HUES6 (cell line): ENCODE data around the gene ERGIC1.
A peak's percentile ranks its signal among the peaks of the same experiment; 100 is the strongest.

Experiments used
- H3K27ac ChIP-seq: 2 replicates; pipeline ENCODE4 v1.7.0; 2013; ENCODE audit warnings: low read depth, mild to moderate bottlenecking, low read length, inconsistent platforms
- H3K27me3 ChIP-seq: 2 replicates; pipeline ENCODE4 v1.6.1; 2013; ENCODE audit warnings: low read length; ENCODE audit not compliant: control insufficient read depth, insufficient read depth
- H3K36me3 ChIP-seq: 2 replicates; pipeline ENCODE4 v1.6.1; 2013; ENCODE audit warnings: low read length; ENCODE audit not compliant: control insufficient read depth, insufficient read depth
- H3K4me1 ChIP-seq: 2 replicates; pipeline ENCODE4 v1.6.1; 2013; ENCODE audit warnings: low read length; ENCODE audit not compliant: control insufficient read depth, insufficient read depth
- H3K4me3 ChIP-seq: 2 replicates; pipeline ENCODE4 v1.5.1; 2013; ENCODE audit warnings: low read depth, low read length
- H3K9ac ChIP-seq: one replicate; pipeline ENCODE4 v1.6.1; 2013; ENCODE audit warnings: mild to moderate bottlenecking, low read length
- H3K9me3 ChIP-seq: 2 replicates; pipeline ENCODE4 v1.6.1; 2013; ENCODE audit warnings: low read depth, low read length; ENCODE audit not compliant: control insufficient read depth, insufficient read depth

The ERGIC1 gene

GRCh38 chr5:172946146-172946545, 112.1 kb downstream of the ERGIC1 start:
- H3K4me3 ChIP-seq = no peak overlapping the region
- H3K9ac ChIP-seq = no peak overlapping the region
- peaks cover 17% of the 10 kb centered on the region for H3K4me1 ChIP-seq

GRCh38 chr5:172949426-172949825, 115.4 kb downstream of the ERGIC1 start:
- Histone ChIP-seq H3K9me3 (no peaks in the 10 kb centered on the region), H3K9ac (no peak overlapping the region), H3K4me1 (0 out of 2 replicates have a peak, but pooled peaks cover under 1% of the 10 kb centered on the region), H3K27ac (no peak overlapping the region), H3K36me3 (peaks cover 30% of the 10 kb centered on the region), H3K4me3 (no peak overlapping the region), H3K27me3 (no peaks in the 10 kb centered on the region)

More at GRCh38 chr5:172946146-172946545, 112.1 kb downstream of the ERGIC1 start:
- no peaks in the 10 kb centered on the region for H3K9me3 ChIP-seq
- no peak overlapping the region for H3K27ac ChIP-seq
- H3K27me3 ChIP-seq = no peaks in the 10 kb centered on the region
- H3K36me3 ChIP-seq = peaks cover 22% of the 10 kb centered on the region

- H3K4me1 ChIP-seq = 0 out of 2 replicates have a peak, but pooled peaks cover 2% of the 10 kb centered on the region
These were observed 116.3 kb downstream of the ERGIC1 start for GRCh38 chr5:172950176-172950965.

GRCh38 chr5:172951371-172952033, 117.5 kb downstream of the ERGIC1 start:
- H3K27ac ChIP-seq = no peak overlapping the region
- no peaks in the 10 kb centered on the region for H3K27me3 ChIP-seq
- no peak overlapping the region for H3K9ac ChIP-seq
- 0 out of 2 replicates have a peak, but pooled peaks cover 2% of the 10 kb centered on the region for H3K4me1 ChIP-seq
- H3K9me3 ChIP-seq = no peaks in the 10 kb centered on the region
- no peak overlapping the region for H3K4me3 ChIP-seq
- H3K36me3 ChIP-seq = peaks cover 21% of the 10 kb centered on the region

More at GRCh38 chr5:172950176-172950965, 116.3 kb downstream of the ERGIC1 start:
- H3K36me3 ChIP-seq = peaks cover 27% of the 10 kb centered on the region
- H3K27ac ChIP-seq = no peak overlapping the region
- H3K27me3 ChIP-seq = no peaks in the 10 kb centered on the region
- no peak overlapping the region for H3K9ac ChIP-seq
- no peaks in the 10 kb centered on the region for H3K9me3 ChIP-seq
- H3K4me3 ChIP-seq = no peak overlapping the region

GRCh38 chr5:172952034-172952511, 118.0 kb downstream of the ERGIC1 start:
- no peaks in the 10 kb centered on the region for H3K9me3 ChIP-seq
- 0 out of 2 replicates have a peak, but pooled peaks cover 2% of the 10 kb centered on the region for H3K4me1 ChIP-seq
- H3K27ac ChIP-seq = no peak overlapping the region
- no peak overlapping the region for H3K4me3 ChIP-seq
- peaks cover 20% of the 10 kb centered on the region for H3K36me3 ChIP-seq
- 0 out of 2 replicates have a peak, but pooled peaks cover under 1% of the 10 kb centered on the region for H3K27me3 ChIP-seq
- H3K9ac ChIP-seq = no peak overlapping the region

GRCh38 chr5:172953776-172954675, 120.0 kb downstream of the ERGIC1 start:
- H3K36me3 ChIP-seq = peaks cover 20% of the 10 kb centered on the region
- peak overlapping the region; percentile 18 for H3K9ac ChIP-seq
- H3K27me3 ChIP-seq = 0 out of 2 replicates have a peak, but pooled peaks cover 7% of the 10 kb centered on the region
- H3K27ac ChIP-seq = no peak overlapping the region
- no peak overlapping the region for H3K4me3 ChIP-seq
- H3K9me3 ChIP-seq = no peaks in the 10 kb centered on the region
- H3K4me1 ChIP-seq = 0 out of 2 replicates have a peak, but pooled peaks cover 2% of the 10 kb centered on the region

- peak overlapping the region; percentile 18 for H3K9ac ChIP-seq
- no peak overlapping the region for H3K4me3 ChIP-seq
- H3K4me1 ChIP-seq = 0 out of 2 replicates have a peak, but pooled peaks cover 2% of the 10 kb centered on the region
- H3K9me3 ChIP-seq = no peaks in the 10 kb centered on the region
- 0 out of 2 replicates have a peak, but pooled peaks cover 7% of the 10 kb centered on the region for H3K27me3 ChIP-seq
- H3K27ac ChIP-seq = no peak overlapping the region
- H3K36me3 ChIP-seq = peaks cover 20% of the 10 kb centered on the region
These were observed 120.7 kb downstream of the ERGIC1 start for GRCh38 chr5:172954751-172955159.

GRCh38 chr5:172956228-172956627, 122.2 kb downstream of the ERGIC1 start:
- peaks cover 8% of the 10 kb centered on the region for H3K36me3 ChIP-seq
- no peak overlapping the region for H3K27ac ChIP-seq
- H3K4me1 ChIP-seq = 0 out of 2 replicates have a peak, but pooled peaks cover 6% of the 10 kb centered on the region
- no peak overlapping the region for H3K9ac ChIP-seq
- 0 out of 2 replicates have a peak, but pooled peaks cover 7% of the 10 kb centered on the region for H3K27me3 ChIP-seq
- H3K4me3 ChIP-seq = no peak overlapping the region
- H3K9me3 ChIP-seq = no peaks in the 10 kb centered on the region

- peaks cover 8% of the 10 kb centered on the region for H3K36me3 ChIP-seq
- H3K9me3 ChIP-seq = no peaks in the 10 kb centered on the region
- no peak overlapping the region for H3K4me3 ChIP-seq
- H3K27ac ChIP-seq = no peak overlapping the region
- H3K27me3 ChIP-seq = 0 out of 2 replicates have a peak, but pooled peaks cover 7% of the 10 kb centered on the region
- H3K4me1 ChIP-seq = 0 out of 2 replicates have a peak, but pooled peaks cover 6% of the 10 kb centered on the region
- H3K9ac ChIP-seq = no peak overlapping the region
These were observed 122.9 kb downstream of the ERGIC1 start for GRCh38 chr5:172956936-172957335.

- H3K27me3 ChIP-seq = 0 out of 2 replicates have a peak, but pooled peaks cover 7% of the 10 kb centered on the region
- peaks cover 9% of the 10 kb centered on the region for H3K36me3 ChIP-seq
- 0 out of 2 replicates have a peak, but pooled peaks cover 6% of the 10 kb centered on the region for H3K4me1 ChIP-seq
- H3K9ac ChIP-seq = no peak overlapping the region
- H3K4me3 ChIP-seq = no peak overlapping the region
- H3K9me3 ChIP-seq = no peaks in the 10 kb centered on the region
- no peak overlapping the region for H3K27ac ChIP-seq
These were observed 123.4 kb downstream of the ERGIC1 start for GRCh38 chr5:172957458-172957857.
